IPS-18c (cell line): ENCODE data around the gene MRC2.
"Not testable (repeated sequence)": the region's sequence is repeated elsewhere in the genome, so short reads cannot be mapped to it uniquely, and the experiment has no call there.

ENCODE experiments used
- H3K4me3 ChIP-seq: 2 replicates; pipeline ENCODE4 v1.7.0; 2013; ENCODE audit warnings: low read depth, mild to moderate bottlenecking, low read length, moderate library complexity; ENCODE audit not compliant: insufficient read depth
- H3K9me3 ChIP-seq: one replicate; pipeline ENCODE4 v1.6.1; 2013; ENCODE audit warnings: mild to moderate bottlenecking, low read length, moderate library complexity; ENCODE audit not compliant: control insufficient read depth, insufficient read depth

Gene MRC2

GRCh38 chr17:62627219-62627903, at the start of gene MRC2:
MRC2 (plus strand) TSS chr17:62627670; CDS start chr17:62627803, 133 bp downstream.
- peak within 1 kb of the TSS; percentile 82 for H3K4me3 ChIP-seq
- peaks cover 2% of the 10 kb centered on the region for H3K9me3 ChIP-seq

- Histone ChIP-seq H3K4me3 (no peak overlapping the region), H3K9me3 (no peaks in the 10 kb centered on the region)
Observed at GRCh38 chr17:62578757-62579487, 48.5 kb upstream of the MRC2 start.

- no peak overlapping the region for H3K4me3 ChIP-seq
Observed at GRCh38 chr17:62580947-62581346, 46.5 kb upstream of the MRC2 start.

GRCh38 chr17:62581764-62582163, 45.7 kb upstream of the MRC2 start:
- no peaks in the 10 kb centered on the region for H3K9me3 ChIP-seq
- H3K4me3 ChIP-seq = no peak overlapping the region

More at GRCh38 chr17:62580947-62581346, 46.5 kb upstream of the MRC2 start:
- H3K9me3 ChIP-seq = no peaks in the 10 kb centered on the region

- no peak overlapping the region for H3K4me3 ChIP-seq
Observed at GRCh38 chr17:62587554-62587953, 39.9 kb upstream of the MRC2 start.

GRCh38 chr17:62588109-62588508, 39.4 kb upstream of the MRC2 start:
- no peak overlapping the region for H3K4me3 ChIP-seq
- no peaks in the 10 kb centered on the region for H3K9me3 ChIP-seq

More at GRCh38 chr17:62587554-62587953, 39.9 kb upstream of the MRC2 start:
- H3K9me3 ChIP-seq = no peaks in the 10 kb centered on the region

- Histone ChIP-seq H3K4me3 (no peak overlapping the region), H3K9me3 (no peaks in the 10 kb centered on the region)
Observed at GRCh38 chr17:62591333-62591732, 36.1 kb upstream of the MRC2 start.

GRCh38 chr17:62591822-62592221, 35.6 kb upstream of the MRC2 start:
- not testable (repeated sequence) for H3K4me3 ChIP-seq, H3K9me3 ChIP-seq

GRCh38 chr17:62592341-62593099, 35.0 kb upstream of the MRC2 start:
- no peaks in the 10 kb centered on the region for H3K9me3 ChIP-seq

GRCh38 chr17:62595484-62595883, 32.0 kb upstream of the MRC2 start:
- no peak overlapping the region for H3K4me3 ChIP-seq
- no peaks in the 10 kb centered on the region for H3K9me3 ChIP-seq

More at GRCh38 chr17:62592341-62593099, 35.0 kb upstream of the MRC2 start:
- no peak overlapping the region for H3K4me3 ChIP-seq

- Histone ChIP-seq H3K4me3 (no peak overlapping the region), H3K9me3 (no peaks in the 10 kb centered on the region)
Observed at GRCh38 chr17:62596662-62597061, 30.8 kb upstream of the MRC2 start.

GRCh38 chr17:62597150-62597549, 30.3 kb upstream of the MRC2 start:
- no peaks in the 10 kb centered on the region for H3K9me3 ChIP-seq
- H3K4me3 ChIP-seq = no peak overlapping the region

- no peaks in the 10 kb centered on the region for H3K9me3 ChIP-seq
- H3K4me3 ChIP-seq = no peak overlapping the region
Observed at GRCh38 chr17:62597920-62598319, 29.6 kb upstream of the MRC2 start.

GRCh38 chr17:62599964-62600657, 27.4 kb upstream of the MRC2 start:
- Histone ChIP-seq H3K9me3 (no peaks in the 10 kb centered on the region), H3K4me3 (no peak overlapping the region)

GRCh38 chr17:62600805-62601204, 26.7 kb upstream of the MRC2 start:
- Histone ChIP-seq H3K9me3 (no peaks in the 10 kb centered on the region), H3K4me3 (no peak overlapping the region)

GRCh38 chr17:62601471-62601870, 26.0 kb upstream of the MRC2 start:
- no peak overlapping the region for H3K4me3 ChIP-seq
- no peaks in the 10 kb centered on the region for H3K9me3 ChIP-seq

- not testable (repeated sequence) for H3K4me3 ChIP-seq, H3K9me3 ChIP-seq
Observed at GRCh38 chr17:62603783-62604182, 23.7 kb upstream of the MRC2 start.
